Urinary bladder (tissue), 4 donors: ENCODE data around the gene HS1BP3. TPM values are rescaled to one million over a fixed set of nuclear protein-coding genes. Genes with fewer than 3 reads are reported as not detected.
A peak's percentile ranks its signal among the peaks of the same experiment; 100 is the strongest.

Experiments
- DNase-seq: peaks from one replicate; pipeline ENCODE4 v3.0.0-alpha.2; 2015; ENCODE audit errors: extremely low spot score
- H3K27ac ChIP-seq: one replicate; pipeline ENCODE4 v1.5.1; 2013; ENCODE audit warnings: low read depth, mild to moderate bottlenecking, moderate library complexity
- H3K36me3 ChIP-seq: one replicate; pipeline ENCODE4 v1.6.1; 2013; ENCODE audit warnings: mild to moderate bottlenecking, moderate library complexity; ENCODE audit not compliant: insufficient read depth
- H3K4me1 ChIP-seq: one replicate; pipeline ENCODE4 v1.6.1; 2013; ENCODE audit warnings: mild to moderate bottlenecking, moderate library complexity; ENCODE audit not compliant: insufficient read depth
- H3K4me3 ChIP-seq: one replicate; pipeline ENCODE4 v1.5.1; 2013; ENCODE audit warnings: low read depth, low read length
- WGBS: extraction: QIAGEN DNeasy Blood & Tissue Kit; methylation state at CpG from one replicate; pipeline ENCODE4 v1.1.7; 2013; 5-methylcytosine and 5-hydroxymethylcytosine counted together
- polyA plus RNA-seq: library from polyadenylated mRNA; stranded (reverse); fragments of 200-250 nt; gene quantifications from one replicate; pipeline ENCODE4 v1.2.3, GENCODE V29; 2013
- total RNA-seq: library from RNA; depleted of rRNA; stranded (reverse); fragments of >200 nt; gene quantifications from one replicate; pipeline ENCODE4 v1.2.3, GENCODE V29; 2014
- donor health status: healthy with polysubstance abuse.
- donor health status: healthy.

The HS1BP3 gene
- total and polyA plus RNA-seq, 2 donors: 19.0 to 43.8 TPM

- H3K4me3 ChIP-seq: no peak overlapping the region
- DNase-seq: no peak
- WGBS: 70% methylated on average over 6 of the region's 6 CpGs
- peaks cover 3% of the 10 kb centered on the region for H3K4me1 ChIP-seq
- peak overlapping the region; percentile 2 for H3K27ac ChIP-seq
- no peaks in the 10 kb centered on the region for H3K36me3 ChIP-seq
Measured at GRCh38 chr2:20615068-20615465, 35.8 kb downstream of the HS1BP3 start.

GRCh38 chr2:20614201-20615067 lies 36.5 kb downstream of the HS1BP3 start:
- no peak for DNase-seq
- H3K4me1 ChIP-seq: peaks cover 3% of the 10 kb centered on the region

GRCh38 chr2:20612925-20613916 lies 37.7 kb downstream of the HS1BP3 start:
- H3K4me1 ChIP-seq: peaks cover 1% of the 10 kb centered on the region
- H3K4me3 ChIP-seq: no peak overlapping the region
- WGBS: 81% methylated on average over 17 of the region's 17 CpGs
- no peak overlapping the region for H3K27ac ChIP-seq
- DNase-seq: no peak
- H3K36me3 ChIP-seq: no peaks in the 10 kb centered on the region

More at GRCh38 chr2:20614201-20615067, 36.5 kb downstream of the HS1BP3 start:
- 43% methylated on average over 14 of the region's 14 CpGs for WGBS
- no peak overlapping the region for H3K4me3 ChIP-seq
- H3K36me3 ChIP-seq: no peaks in the 10 kb centered on the region
- no peak overlapping the region for H3K27ac ChIP-seq

GRCh38 chr2:20611844-20612356 lies 39.0 kb downstream of the HS1BP3 start:
- Histone ChIP-seq H3K27ac (no peak overlapping the region), H3K4me1 (peaks cover 1% of the 10 kb centered on the region), H3K36me3 (no peaks in the 10 kb centered on the region), H3K4me3 (no peak overlapping the region)
- 90% methylated on average over 3 of the region's 3 CpGs for WGBS
- no peak for DNase-seq

- H3K36me3 ChIP-seq: no peaks in the 10 kb centered on the region
- H3K27ac ChIP-seq: no peak overlapping the region
- peak; percentile 83 for DNase-seq
- H3K4me3 ChIP-seq: no peak overlapping the region
- peaks cover 1% of the 10 kb centered on the region for H3K4me1 ChIP-seq
- 27% methylated on average over 15 of the region's 15 CpGs for WGBS
Measured at GRCh38 chr2:20611077-20611843, 39.6 kb downstream of the HS1BP3 start.

- Histone ChIP-seq H3K36me3 (no peaks in the 10 kb centered on the region), H3K4me3 (no peak overlapping the region), H3K27ac (no peak overlapping the region), H3K4me1 (peaks cover 4% of the 10 kb centered on the region)
- DNase-seq: no peak
- WGBS: 70% methylated on average over 4 of the region's 4 CpGs
Measured at GRCh38 chr2:20609995-20610357, 40.9 kb downstream of the HS1BP3 start.

GRCh38 chr2:20609349-20609994 lies 41.4 kb downstream of the HS1BP3 start:
- Histone ChIP-seq H3K4me1 (peaks cover 4% of the 10 kb centered on the region), H3K27ac (no peak overlapping the region), H3K4me3 (no peak overlapping the region), H3K36me3 (no peaks in the 10 kb centered on the region)
- no peak for DNase-seq
- WGBS: 32% methylated on average over 7 of the region's 7 CpGs

GRCh38 chr2:20608666-20609348 lies 42.1 kb downstream of the HS1BP3 start:
- H3K36me3 ChIP-seq: no peaks in the 10 kb centered on the region
- H3K4me1 ChIP-seq: peaks cover 2% of the 10 kb centered on the region
- 82% methylated on average over 7 of the region's 7 CpGs for WGBS
- no peak overlapping the region for H3K4me3 ChIP-seq
- H3K27ac ChIP-seq: no peak overlapping the region
- no peak for DNase-seq

GRCh38 chr2:20607446-20607845 lies 43.5 kb downstream of the HS1BP3 start:
- peaks cover 2% of the 10 kb centered on the region for H3K4me1 ChIP-seq
- no peak for DNase-seq
- no peak overlapping the region for H3K27ac ChIP-seq
- H3K4me3 ChIP-seq: no peak overlapping the region
- no peaks in the 10 kb centered on the region for H3K36me3 ChIP-seq
- 84% methylated on average over 2 of the region's 2 CpGs for WGBS

GRCh38 chr2:20606198-20606597 lies 44.7 kb downstream of the HS1BP3 start:
- H3K4me3 ChIP-seq: no peak overlapping the region
- H3K36me3 ChIP-seq: no peaks in the 10 kb centered on the region
- WGBS: 69% methylated on average over 3 of the region's 3 CpGs
- peaks cover 2% of the 10 kb centered on the region for H3K4me1 ChIP-seq
- no peak for DNase-seq
- H3K27ac ChIP-seq: no peak overlapping the region

GRCh38 chr2:20604951-20605381 lies 45.9 kb downstream of the HS1BP3 start:
- Histone ChIP-seq H3K4me1 (peaks cover 2% of the 10 kb centered on the region), H3K27ac (no peak overlapping the region), H3K4me3 (no peak overlapping the region), H3K36me3 (no peaks in the 10 kb centered on the region)
- peak; percentile 59 for DNase-seq
- 40% methylated on average over 5 of the region's 5 CpGs for WGBS

GRCh38 chr2:20604401-20604911 lies 46.4 kb downstream of the HS1BP3 start:
- H3K36me3 ChIP-seq: no peaks in the 10 kb centered on the region
- 58% methylated on average over 7 of the region's 7 CpGs for WGBS
- no peak overlapping the region for H3K27ac ChIP-seq
- H3K4me3 ChIP-seq: no peak overlapping the region
- DNase-seq: no peak
- peaks cover 2% of the 10 kb centered on the region for H3K4me1 ChIP-seq
